Measurements from ENCODE around the gene KCNQ1. TPM values are rescaled to one million over a fixed set of nuclear protein-coding genes. Genes with fewer than 3 reads are reported as not detected.

KCNQ1 gene
- total and polyA plus RNA-seq, 2 of the 13 experiments (the other 11 are each of a cell fraction or from before 2014, with no cell fraction given): 0.02 to 0.08 TPM

DNA sequence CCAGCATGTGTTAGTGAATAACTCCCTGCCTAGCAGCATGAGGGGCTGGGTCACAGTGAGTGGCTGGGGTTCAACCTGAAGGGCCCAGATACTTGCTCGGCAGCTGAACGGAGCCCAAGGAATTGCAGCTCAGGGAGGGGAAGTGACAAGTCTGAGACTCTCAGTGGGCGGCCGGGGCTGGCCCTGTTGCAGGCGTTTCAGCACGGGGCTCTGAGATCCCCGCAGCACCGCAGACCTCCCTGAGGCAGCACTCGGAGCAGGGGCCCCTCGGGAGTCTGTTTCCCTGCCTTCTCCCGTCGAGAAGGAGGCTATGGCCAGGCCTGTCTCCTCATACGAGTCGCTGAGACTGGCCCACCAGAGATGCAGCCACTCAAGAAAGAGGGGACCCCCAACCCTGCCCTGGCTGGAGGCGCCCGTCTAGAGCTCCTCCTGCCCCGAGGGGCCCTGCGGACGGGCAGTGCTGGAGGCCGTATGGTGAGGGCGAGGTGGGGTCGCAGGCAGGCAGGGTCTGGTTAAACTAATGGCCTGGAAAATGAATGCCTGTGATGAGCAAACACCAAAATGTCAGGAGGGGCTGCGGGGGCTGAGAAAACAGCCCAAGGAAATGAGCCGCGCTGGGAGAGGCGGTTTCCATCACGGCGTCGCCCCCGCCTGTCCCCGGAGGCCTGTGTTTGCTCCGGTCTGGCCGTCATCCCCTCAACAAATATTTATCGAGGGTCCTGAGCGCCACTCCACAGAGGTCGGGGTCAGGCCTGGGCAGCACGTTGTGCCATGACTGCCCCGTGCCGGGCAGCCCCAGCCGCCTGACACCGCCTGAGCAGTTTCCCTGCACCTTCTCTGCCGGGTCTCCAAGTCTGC lies 35.0 kb upstream of the KCNQ1 start (continued):
- no peak for TF ChIP-seq TARDBP (CRISPR knock-in tag; IDR thresholded peaks at IDR 0.05)
- TF ChIP-seq HOXA3 (CRISPR knock-in tag; IDR thresholded peaks at IDR 0.05): peak; percentile 68
- TF ChIP-seq ATRX (CRISPR knock-in tag; IDR thresholded peaks at IDR 0.05; ENCODE audit: borderline replicate concordance): no peak

DNA sequence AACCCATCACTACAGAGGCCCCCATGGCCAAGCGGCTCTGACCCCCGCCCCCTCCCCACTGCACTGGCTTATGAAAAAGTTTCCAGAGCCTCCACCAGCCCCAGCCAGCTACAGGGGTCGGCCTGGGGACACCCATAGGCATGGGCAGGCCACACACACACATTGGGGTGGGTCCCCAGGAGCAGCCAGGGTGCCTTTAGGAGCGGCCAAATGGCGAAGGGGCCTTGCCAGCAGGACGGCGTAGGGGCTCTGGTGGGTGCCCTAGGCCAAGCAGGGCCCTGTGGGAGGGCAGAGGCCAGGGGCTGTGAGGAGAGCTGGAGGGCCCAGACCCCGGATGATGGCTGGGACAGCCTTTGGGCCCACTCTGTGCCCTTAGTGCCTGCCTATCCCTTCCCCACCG lies 34.2 kb upstream of the KCNQ1 start:
- H3K9me3 ChIP-seq (ENCODE audit: low read length): no peaks in the 10 kb centered on the region
- H3K9ac ChIP-seq (ENCODE audit: insufficient read depth, low read depth, low read length): no peak overlapping the region
- peaks cover 58% of the 10 kb centered on the region for H3K4me1 ChIP-seq (ENCODE audit: insufficient read depth, low read length)
- no peak overlapping the region for H3K27ac ChIP-seq (ENCODE audit: extremely low read length, insufficient read depth, low read length)
- no peaks in the 10 kb centered on the region; a peak in 1 of 5 replicates for H3K27me3 ChIP-seq (ENCODE audit: control insufficient read depth in 1 of 2, insufficient read depth in 2 of 2, low read length in 2 of 2)
- ChIA-PET CTCF (ENCODE audit: low intra/inter-chr PET ratio, low total read pairs) (no interaction called here), POLR2A (interaction anchor here (1.1 to 5.7 kb wide), 2 partner anchors 10 kb away, joined by 3 to 49 read pairs; partner anchors contain the start of gene TSSC4)
- 100% methylated on average over 1 of the region's 9 CpGs for whole genome bisulfite sequencing (ENCODE audit: low lambda C conversion rate)
- TF ChIP-seq CC2D1A (CRISPR knock-in tag; IDR thresholded peaks at IDR 0.05) (no peak), ZNF850 (CRISPR knock-in tag; conservative IDR thresholded peaks at IDR 0.05) (0 out of 2 replicates have a peak, but pooled peaks have one; percentile 64), AHDC1 (CRISPR knock-in tag; IDR thresholded peaks at IDR 0.05; ENCODE audit: borderline replicate concordance) (peak; percentile 33; the same call in 1 of the 2 replicates), HDAC1 (CRISPR knock-in tag; IDR thresholded peaks at IDR 0.05) (no peak), ZMAT3 (CRISPR knock-in tag; conservative IDR thresholded peaks at IDR 0.05) (0 out of 2 replicates have a peak, but pooled peaks have one; percentile 6), ZFP1 (CRISPR knock-in tag; IDR thresholded peaks at IDR 0.05) (no peak)
- FAIRE-seq (no peak), ATAC-seq (peak; percentile 3), DNase-seq (ENCODE audit: low spot score) (no peak)
- H3K4me3 ChIP-seq (replicated peaks in 1 of 3; ENCODE audit: insufficient read depth in 1 of 3, low read depth in 2 of 3, low read length in 3 of 3): peak overlapping the region in 1 of 3 experiments; percentile 66; a peak in 2 of 6 replicates
- in situ Hi-C loops (cut with HindIII; ENCODE audit: extremely low pct_ligation_motif_present, low pct_unique_long_range_greater_than_20kb) (no loop called here), intact Hi-C loops (cut with micrococcal nuclease; ENCODE audit: unreplicated experiment) (no loop called here)
- H3K4me2 ChIP-seq (ENCODE audit: low read depth, low read length): peak overlapping the region; percentile 84; the same call in 1 of the 2 replicates
- H3K79me2 ChIP-seq (ENCODE audit: insufficient read depth, low read length): no peaks in the 10 kb centered on the region
- BruUV-seq (replicated peaks): no TSS peak
- H3K36me3 ChIP-seq (replicated peaks in 1 of 2; ENCODE audit: control insufficient read depth in 1 of 2, insufficient read depth in 2 of 2, low read length in 2 of 2): no peaks in the 10 kb centered on the region
- no peaks in the 10 kb centered on the region for H4K20me1 ChIP-seq (ENCODE audit: insufficient read depth, low read length)
- no peak overlapping the region for H2AFZ ChIP-seq (ENCODE audit: low read length)

All from HepG2 (cell line).